ENCODE measurements around the gene GEMIN4. TPM values are rescaled to one million over a fixed set of nuclear protein-coding genes. Genes with fewer than 3 reads are reported as not detected.

The GEMIN4 gene
- total and polyA plus RNA-seq, 10 of the 15 experiments (the other 5 are each of a cell fraction or from before 2014, with no cell fraction given), result 2.4 to 55.6 (median 34.5) TPM

DNA sequence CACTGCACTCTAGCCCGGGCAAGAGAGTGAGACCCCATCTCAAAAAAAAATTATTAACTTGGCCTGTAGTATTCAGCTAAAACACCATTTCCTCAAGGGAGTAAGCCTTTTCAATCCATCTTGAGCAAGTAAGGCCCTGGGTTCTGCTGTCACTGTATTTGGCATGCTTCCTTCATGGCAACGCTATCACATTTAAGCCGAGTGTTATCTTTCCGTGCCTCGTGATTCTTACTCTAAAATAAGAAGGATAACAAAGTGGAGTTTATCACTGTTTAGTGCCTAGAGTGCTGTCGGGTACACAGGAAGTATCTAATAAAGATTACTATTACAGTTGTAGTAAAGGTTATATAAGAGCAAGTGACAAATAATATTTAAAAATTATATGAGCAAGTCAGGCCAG, 46.2 kb downstream of the GEMIN4 start:
- FAIRE-seq (peak; percentile 18), ATAC-seq (no peak), DNase-seq (ENCODE audit: low read depth, low spot score) (no peak)
- Histone ChIP-seq H3K4me1 (ENCODE audit: control insufficient read depth, insufficient read depth, low read length) (no peaks in the 10 kb centered on the region), H3K27ac (ENCODE audit: control insufficient read depth, insufficient read depth) (no peak overlapping the region), H3K9me3 (replicated peaks; ENCODE audit: control insufficient read depth, insufficient read depth, low read length) (no peaks in the 10 kb centered on the region), H3K79me2 (ENCODE audit: control insufficient read depth, insufficient read depth, low read length) (peaks cover under 1% of the 10 kb centered on the region), H3K4me2 (ENCODE audit: control insufficient read depth, insufficient read depth) (no peak overlapping the region), H3K9ac (ENCODE audit: control insufficient read depth, insufficient read depth, low read length) (no peak overlapping the region), H3K36me3 (ENCODE audit: control insufficient read depth in 2 of 2, insufficient read depth in 2 of 2, low read length in 1 of 2) (peaks cover 4 to 30% of the 10 kb centered on the region in 2 experiments), H3K27me3 (replicated peaks in 1 of 2; ENCODE audit: control insufficient read depth in 2 of 2, insufficient read depth in 2 of 2, low read length in 1 of 2) (no peaks in the 10 kb centered on the region), H3K4me3 (no peak overlapping the region), H2AFZ (ENCODE audit: control insufficient read depth, low read depth, low read length) (no peak overlapping the region), H4K20me1 (ENCODE audit: control insufficient read depth, insufficient read depth) (no peaks in the 10 kb centered on the region)
- in situ Hi-C loops (cut with MboI), result no loop called here
- WGBS (ENCODE audit: insufficient coverage, insufficient replicate concordance, low lambda C conversion rate, missing lambda C conversion rate), result 86% methylated on average over 6 of the region's 6 CpGs
- POLR2A ChIA-PET, result interaction anchor here (1.1 kb wide), 1 partner anchor 9 kb away, joined by 3 read pairs; the partner anchor contains the start of gene VPS53
- TF ChIP-seq BACH1 (IDR thresholded peaks at IDR 0.05; ENCODE audit: borderline replicate concordance) (no peak), TBL1XR1 (IDR thresholded peaks at IDR 0.05; ENCODE audit: low read depth, low read length) (no peak), SPI1 (IDR thresholded peaks at IDR 0.05; ENCODE audit: borderline replicate concordance, insufficient read depth, low read depth, low read length) (no peak), IKZF2 (IDR thresholded peaks at IDR 0.05) (no peak), RAD51 (IDR thresholded peaks at IDR 0.05) (no peak), SMC3 (IDR thresholded peaks at IDR 0.05; ENCODE audit: borderline replicate concordance, low read length) (no peak), YY1 (IDR thresholded peaks at IDR 0.05; ENCODE audit: low read depth, low read length) (no peak), EED (IDR thresholded peaks at IDR 0.05; ENCODE audit: low read depth) (no peak), NR2C1 (IDR thresholded peaks at IDR 0.05) (no peak), CHD2 (IDR thresholded peaks at IDR 0.05; ENCODE audit: borderline replicate concordance, low read depth, low read length) (no peak), MTA3 (IDR thresholded peaks at IDR 0.05; ENCODE audit: borderline replicate concordance, low read length) (no peak), SREBF2 (IDR thresholded peaks at IDR 0.05; ENCODE audit: low read length) (no peak), HDAC6 (IDR thresholded peaks at IDR 0.05; ENCODE audit: unreplicated experiment) (no peak)
- intact Hi-C loops (cut with micrococcal nuclease; ENCODE audit: unreplicated experiment), result no loop called here
- no TSS peak for BruUV-seq (replicated peaks)
- RAD21 ChIA-PET (ENCODE audit: unreplicated experiment), result no interaction called here
- SMC1A ChIA-PET (ENCODE audit: uncharacterized antibody, unreplicated experiment), result interaction anchor here (0.7 to 2.9 kb wide), 3 partner anchors 10 to 294 kb away, joined by 3 to 12 read pairs (median 3); no protein-coding TSS in a partner anchor
- CTCF ChIA-PET, result interaction anchor here (1.4 to 9.6 kb wide), 3 partner anchors 275 to 294 kb away, joined by 4 to 210 read pairs (median 4); a partner anchor contains a TSS
